ENCODE results near the gene ZNF398.
"Not testable (repeated sequence)": the region's sequence is repeated elsewhere in the genome, so short reads cannot be mapped to it uniquely, and the experiment has no call there.

Gene ZNF398

GRCh38 chr7:149147072-149147751 is at the start of gene ZNF398:
ZNF398 (plus strand) TSS chr7:149147453; CDS start chr7:149147743, 290 bp downstream.
- DNase-seq = peak; percentile 75

- no peak for DNase-seq
Observed at GRCh38 chr7:149099058-149099457, 48.2 kb upstream of the ZNF398 start.

GRCh38 chr7:149100821-149101220 is 46.4 kb upstream of the ZNF398 start:
- no peak for DNase-seq

GRCh38 chr7:149102666-149103065 is 44.6 kb upstream of the ZNF398 start:
- no peak for DNase-seq

GRCh38 chr7:149103424-149103823 is 43.8 kb upstream of the ZNF398 start:
- DNase-seq = no peak

GRCh38 chr7:149104214-149104613 is 43.0 kb upstream of the ZNF398 start:
- no peak for DNase-seq

GRCh38 chr7:149104749-149105148 is 42.5 kb upstream of the ZNF398 start:
- DNase-seq = no peak

GRCh38 chr7:149109969-149110368 is 37.3 kb upstream of the ZNF398 start:
- no peak for DNase-seq

- DNase-seq = no peak
Observed at GRCh38 chr7:149125189-149125862, 21.9 kb upstream of the ZNF398 start.

GRCh38 chr7:149125863-149126661 is 21.2 kb upstream of the ZNF398 start, which contains the start of gene ZNF425:
ZNF425 (minus strand) TSS chr7:149126324; CDS start chr7:149126213, 111 bp downstream.
- DNase-seq = peak; percentile 93

- DNase-seq = peak; percentile 75
Observed at GRCh38 chr7:149126662-149127266, 20.5 kb upstream of the ZNF398 start.

GRCh38 chr7:149130572-149131198 is 16.6 kb upstream of the ZNF398 start:
- DNase-seq = no peak

GRCh38 chr7:149133028-149133710 is 14.1 kb upstream of the ZNF398 start:
- no peak for DNase-seq

- DNase-seq = no peak
Observed at GRCh38 chr7:149136118-149136517, 11.1 kb upstream of the ZNF398 start.

GRCh38 chr7:149140831-149141230 is 6.4 kb upstream of the ZNF398 start:
- no peak for DNase-seq

- DNase-seq = no peak
Observed at GRCh38 chr7:149141893-149142292, 5.4 kb upstream of the ZNF398 start.

GRCh38 chr7:149144436-149144922 is 2.8 kb upstream of the ZNF398 start:
- not testable (repeated sequence) for DNase-seq

GRCh38 chr7:149145031-149145845 is 2.0 kb upstream of the ZNF398 start:
- DNase-seq = no peak

GRCh38 chr7:149147752-149148653 is 750 bp downstream of the ZNF398 start:
- DNase-seq = peak; percentile 54

GRCh38 chr7:149150981-149151380 is 3.7 kb downstream of the ZNF398 start:
- DNase-seq = no peak
